Measurements from ENCODE around the gene SSBP3. TPM values are rescaled to one million over a fixed set of nuclear protein-coding genes. Genes with fewer than 3 reads are reported as not detected.

The SSBP3 gene
- total and polyA plus RNA-seq, 2 of the 13 experiments (the other 11 are each of a cell fraction or from before 2014, with no cell fraction given): 8.5 to 17.6 TPM

DNA sequence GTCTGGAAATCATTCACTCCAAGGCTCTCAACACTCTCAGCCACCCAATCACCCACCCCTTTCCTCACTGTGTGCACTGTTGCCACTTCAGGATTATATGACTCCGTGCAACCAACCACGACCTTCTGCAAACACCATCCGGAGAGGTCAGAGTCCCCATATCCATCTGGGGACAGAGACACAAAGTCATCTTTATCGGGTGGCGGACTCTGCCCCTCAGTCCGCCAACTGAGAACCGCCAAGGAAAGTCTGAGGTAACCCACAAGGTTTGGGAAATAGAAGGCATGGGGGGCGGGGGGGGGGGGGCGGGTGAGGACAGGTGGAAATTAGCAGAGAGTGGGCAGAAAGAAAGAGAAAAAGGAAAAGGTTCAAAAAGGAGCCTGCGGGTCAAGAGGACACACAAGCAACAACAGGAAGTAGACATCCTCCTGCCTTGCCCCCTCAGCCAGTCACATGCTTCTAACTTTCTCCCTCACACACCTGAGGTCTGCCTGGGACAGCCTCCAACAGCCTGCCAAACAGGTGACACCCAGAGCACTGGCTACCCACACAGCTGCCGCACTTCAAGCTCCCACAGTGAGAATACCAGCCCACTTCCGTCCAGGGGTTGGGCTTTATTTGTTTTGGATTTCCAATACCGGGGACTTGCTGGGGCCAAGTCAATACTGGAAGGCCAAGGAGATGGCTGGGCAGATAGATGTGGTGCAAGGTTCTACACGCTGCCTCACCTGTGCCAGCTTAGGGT is 58.1 kb downstream of the SSBP3 start (continued):
- TF ChIP-seq, protein P1, sequence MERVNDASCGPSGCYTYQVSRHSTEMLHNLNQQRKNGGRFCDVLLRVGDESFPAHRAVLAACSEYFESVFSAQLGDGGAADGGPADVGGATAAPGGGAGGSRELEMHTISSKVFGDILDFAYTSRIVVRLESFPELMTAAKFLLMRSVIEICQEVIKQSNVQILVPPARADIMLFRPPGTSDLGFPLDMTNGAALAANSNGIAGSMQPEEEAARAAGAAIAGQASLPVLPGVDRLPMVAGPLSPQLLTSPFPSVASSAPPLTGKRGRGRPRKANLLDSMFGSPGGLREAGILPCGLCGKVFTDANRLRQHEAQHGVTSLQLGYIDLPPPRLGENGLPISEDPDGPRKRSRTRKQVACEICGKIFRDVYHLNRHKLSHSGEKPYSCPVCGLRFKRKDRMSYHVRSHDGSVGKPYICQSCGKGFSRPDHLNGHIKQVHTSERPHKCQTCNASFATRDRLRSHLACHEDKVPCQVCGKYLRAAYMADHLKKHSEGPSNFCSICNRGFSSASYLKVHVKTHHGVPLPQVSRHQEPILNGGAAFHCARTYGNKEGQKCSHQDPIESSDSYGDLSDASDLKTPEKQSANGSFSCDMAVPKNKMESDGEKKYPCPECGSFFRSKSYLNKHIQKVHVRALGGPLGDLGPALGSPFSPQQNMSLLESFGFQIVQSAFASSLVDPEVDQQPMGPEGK (CRISPR knock-in tag; IDR thresholded peaks at IDR 0.05): peak; percentile 35; the same call in 1 of the 2 replicates
- TF ChIP-seq TRIM24 (CRISPR knock-in tag; IDR thresholded peaks at IDR 0.05) (no peak), HHEX (CRISPR knock-in tag; IDR thresholded peaks at IDR 0.05) (no peak), HMGA1 (CRISPR knock-in tag; conservative IDR thresholded peaks at IDR 0.05) (no peak), ZNF558 (CRISPR knock-in tag; IDR thresholded peaks at IDR 0.05; ENCODE audit: borderline replicate concordance) (no peak), GTF3A (CRISPR knock-in tag; conservative IDR thresholded peaks at IDR 0.05) (no peak), ZNF124 (CRISPR knock-in tag; IDR thresholded peaks at IDR 0.05) (no peak), PHB2 (IDR thresholded peaks at IDR 0.05; ENCODE audit: partially characterized antibody) (no peak), ZNF570 (CRISPR knock-in tag; IDR thresholded peaks at IDR 0.05; ENCODE audit: borderline replicate concordance) (no peak), ZNF773 (CRISPR knock-in tag; IDR thresholded peaks at IDR 0.05; ENCODE audit: borderline replicate concordance) (no peak), SMAD9 (CRISPR knock-in tag; IDR thresholded peaks at IDR 0.05) (no peak), ZNF468 (CRISPR knock-in tag; IDR thresholded peaks at IDR 0.05) (no peak), ZNF749 (CRISPR knock-in tag; IDR thresholded peaks at IDR 0.05; ENCODE audit: borderline replicate concordance) (no peak), RARG (CRISPR knock-in tag; IDR thresholded peaks at IDR 0.05; ENCODE audit: low read depth) (no peak), ZNF296 (CRISPR knock-in tag; conservative IDR thresholded peaks at IDR 0.05) (no peak), ZNF383 (CRISPR knock-in tag; IDR thresholded peaks at IDR 0.05; ENCODE audit: borderline replicate concordance) (no peak), KMT2B (CRISPR knock-in tag; IDR thresholded peaks at IDR 0.05) (no peak; the same call in 1 of the 2 replicates), ZNF563 (CRISPR knock-in tag; IDR thresholded peaks at IDR 0.05) (no peak), NR2F2 (IDR thresholded peaks at IDR 0.05; ENCODE audit: borderline replicate concordance, low read depth) (peak; percentile 46; the same call in 1 of the 2 replicates)
- TF ChIP-seq, protein P2, sequence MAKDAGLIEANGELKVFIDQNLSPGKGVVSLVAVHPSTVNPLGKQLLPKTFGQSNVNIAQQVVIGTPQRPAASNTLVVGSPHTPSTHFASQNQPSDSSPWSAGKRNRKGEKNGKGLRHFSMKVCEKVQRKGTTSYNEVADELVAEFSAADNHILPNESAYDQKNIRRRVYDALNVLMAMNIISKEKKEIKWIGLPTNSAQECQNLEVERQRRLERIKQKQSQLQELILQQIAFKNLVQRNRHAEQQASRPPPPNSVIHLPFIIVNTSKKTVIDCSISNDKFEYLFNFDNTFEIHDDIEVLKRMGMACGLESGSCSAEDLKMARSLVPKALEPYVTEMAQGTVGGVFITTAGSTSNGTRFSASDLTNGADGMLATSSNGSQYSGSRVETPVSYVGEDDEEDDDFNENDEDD (CRISPR knock-in tag; IDR thresholded peaks at IDR 0.05; ENCODE audit: borderline replicate concordance): no peak; the same call in 1 of the 2 replicates
- TF ChIP-seq, protein P3, sequence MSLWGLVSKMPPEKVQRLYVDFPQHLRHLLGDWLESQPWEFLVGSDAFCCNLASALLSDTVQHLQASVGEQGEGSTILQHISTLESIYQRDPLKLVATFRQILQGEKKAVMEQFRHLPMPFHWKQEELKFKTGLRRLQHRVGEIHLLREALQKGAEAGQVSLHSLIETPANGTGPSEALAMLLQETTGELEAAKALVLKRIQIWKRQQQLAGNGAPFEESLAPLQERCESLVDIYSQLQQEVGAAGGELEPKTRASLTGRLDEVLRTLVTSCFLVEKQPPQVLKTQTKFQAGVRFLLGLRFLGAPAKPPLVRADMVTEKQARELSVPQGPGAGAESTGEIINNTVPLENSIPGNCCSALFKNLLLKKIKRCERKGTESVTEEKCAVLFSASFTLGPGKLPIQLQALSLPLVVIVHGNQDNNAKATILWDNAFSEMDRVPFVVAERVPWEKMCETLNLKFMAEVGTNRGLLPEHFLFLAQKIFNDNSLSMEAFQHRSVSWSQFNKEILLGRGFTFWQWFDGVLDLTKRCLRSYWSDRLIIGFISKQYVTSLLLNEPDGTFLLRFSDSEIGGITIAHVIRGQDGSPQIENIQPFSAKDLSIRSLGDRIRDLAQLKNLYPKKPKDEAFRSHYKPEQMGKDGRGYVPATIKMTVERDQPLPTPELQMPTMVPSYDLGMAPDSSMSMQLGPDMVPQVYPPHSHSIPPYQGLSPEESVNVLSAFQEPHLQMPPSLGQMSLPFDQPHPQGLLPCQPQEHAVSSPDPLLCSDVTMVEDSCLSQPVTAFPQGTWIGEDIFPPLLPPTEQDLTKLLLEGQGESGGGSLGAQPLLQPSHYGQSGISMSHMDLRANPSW (CRISPR knock-in tag; IDR thresholded peaks at IDR 0.05; ENCODE audit: borderline replicate concordance): no peak
- TF ChIP-seq, protein P4, sequence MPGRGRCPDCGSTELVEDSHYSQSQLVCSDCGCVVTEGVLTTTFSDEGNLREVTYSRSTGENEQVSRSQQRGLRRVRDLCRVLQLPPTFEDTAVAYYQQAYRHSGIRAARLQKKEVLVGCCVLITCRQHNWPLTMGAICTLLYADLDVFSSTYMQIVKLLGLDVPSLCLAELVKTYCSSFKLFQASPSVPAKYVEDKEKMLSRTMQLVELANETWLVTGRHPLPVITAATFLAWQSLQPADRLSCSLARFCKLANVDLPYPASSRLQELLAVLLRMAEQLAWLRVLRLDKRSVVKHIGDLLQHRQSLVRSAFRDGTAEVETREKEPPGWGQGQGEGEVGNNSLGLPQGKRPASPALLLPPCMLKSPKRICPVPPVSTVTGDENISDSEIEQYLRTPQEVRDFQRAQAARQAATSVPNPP (CRISPR knock-in tag; IDR thresholded peaks at IDR 0.05): no peak
